Mesendoderm (in vitro differentiated cells): Measurements from ENCODE around the gene WNT9B.

Experiments used
- DNase-seq: peaks from one replicate; pipeline ENCODE4 v3.0.0; 2013
- H2AK5ac ChIP-seq: 2 replicates; pipeline ENCODE4 v1.6.1; 2013; ENCODE audit warnings: low read length, inconsistent platforms
- H2BK120ac ChIP-seq: 2 replicates; pipeline ENCODE4 v1.6.1; 2013; ENCODE audit warnings: low read depth, mild to moderate bottlenecking, low read length, moderate library complexity, mixed read lengths
- H2BK15ac ChIP-seq: replicated peaks from 2 replicates; pipeline ENCODE4 v1.6.1; 2013; ENCODE audit warnings: low read depth, mild to moderate bottlenecking, moderate library complexity
- H2BK5ac ChIP-seq: 2 replicates; pipeline ENCODE4 v1.6.1; 2013; ENCODE audit warnings: low read length, inconsistent platforms
- H3K18ac ChIP-seq: 2 replicates; pipeline ENCODE4 v1.6.1; 2013; ENCODE audit warnings: mild to moderate bottlenecking, low read length, mixed read lengths
- H3K23ac ChIP-seq: one replicate; pipeline ENCODE4 v1.6.1; 2013; ENCODE audit warnings: low read length
- H3K27ac ChIP-seq: 2 replicates; pipeline ENCODE4 v1.5.1; 2013; ENCODE audit warnings: low read depth, mild to moderate bottlenecking, inconsistent platforms, low read length, moderate library complexity
- H3K27me3 ChIP-seq: 2 replicates; pipeline ENCODE4 v1.6.1; 2013; ENCODE audit warnings: low read length, control low read depth, mild to moderate bottlenecking, inconsistent platforms; ENCODE audit not compliant: insufficient read depth, poor library complexity
- H3K36me3 ChIP-seq: 2 replicates; pipeline ENCODE4 v1.6.1; 2013; ENCODE audit warnings: low read length, inconsistent platforms; ENCODE audit not compliant: control insufficient read depth, insufficient read depth
- H3K4ac ChIP-seq: one replicate; pipeline ENCODE4 v1.6.1; 2013; ENCODE audit warnings: low read depth, mild to moderate bottlenecking, low read length, moderate library complexity
- H3K4me1 ChIP-seq: 2 replicates; pipeline ENCODE4 v1.6.1; 2013; ENCODE audit warnings: low read depth, low read length, inconsistent platforms; ENCODE audit not compliant: control insufficient read depth
- H3K4me2 ChIP-seq: 2 replicates; pipeline ENCODE4 v1.6.1; 2013; ENCODE audit warnings: low read length
- H3K4me3 ChIP-seq: 2 replicates; pipeline ENCODE4 v1.5.1; 2013; ENCODE audit warnings: mild to moderate bottlenecking, low read length
- H3K56ac ChIP-seq: one replicate; pipeline ENCODE4 v1.6.1; 2013; ENCODE audit warnings: low read length
- H3K79me1 ChIP-seq: 2 replicates; pipeline ENCODE4 v1.6.1; 2013; ENCODE audit warnings: low read length, inconsistent platforms
- H3K79me2 ChIP-seq: 2 replicates; pipeline ENCODE4 v1.6.1; 2013; ENCODE audit warnings: mild to moderate bottlenecking, low read length; ENCODE audit not compliant: control insufficient read depth, insufficient read depth
- H3K9ac ChIP-seq: 2 replicates; pipeline ENCODE4 v1.6.1; 2013; ENCODE audit warnings: low read length, inconsistent platforms
- H4K5ac ChIP-seq: one replicate; pipeline ENCODE4 v1.6.1; 2013; ENCODE audit warnings: low read length
- H4K8ac ChIP-seq: one replicate; pipeline ENCODE4 v1.6.1; 2013; ENCODE audit warnings: low read depth, mild to moderate bottlenecking, control low read depth, low read length, moderate library complexity
- WGBS: extraction: QIAGEN DNeasy Blood & Tissue Kit; methylation state at CpG from one replicate; pipeline ENCODE4 v1.1.7; 2013; ENCODE audit warnings: low lambda C conversion rate, missing lambda C conversion rate; ENCODE audit not compliant: insufficient coverage; ENCODE audit errors: extremely low coverage; 5-methylcytosine and 5-hydroxymethylcytosine counted together

WNT9B gene

GRCh38 chr17:46853896-46854444 is 2.6 kb downstream of the WNT9B start:
- Histone ChIP-seq H3K79me2 (no peaks in the 10 kb centered on the region), H3K27me3 (peaks cover 3% of the 10 kb centered on the region), H2AK5ac (no peak overlapping the region), H2BK15ac (no peak overlapping the region), H2BK5ac (no peak overlapping the region), H3K18ac (no peak overlapping the region), H3K56ac (no peak overlapping the region), H3K79me1 (no peaks in the 10 kb centered on the region), H4K5ac (no peak overlapping the region), H3K27ac (no peak overlapping the region), H2BK120ac (no peak overlapping the region), H4K8ac (no peak overlapping the region), H3K4me1 (no peaks in the 10 kb centered on the region), H3K4me2 (no peak overlapping the region), H3K23ac (no peak overlapping the region), H3K4ac (no peak overlapping the region), H3K4me3 (no peak overlapping the region), H3K9ac (no peak overlapping the region), H3K36me3 (no peaks in the 10 kb centered on the region)
- peak; percentile 79 for DNase-seq
- no CpG with 5 or more reads among the region's 6 CpGs for WGBS

- Histone ChIP-seq H3K27ac (no peak overlapping the region), H2BK5ac (no peak overlapping the region), H2BK120ac (no peak overlapping the region), H3K4me3 (no peak overlapping the region), H3K79me1 (no peaks in the 10 kb centered on the region), H2AK5ac (no peak overlapping the region), H3K4me1 (no peaks in the 10 kb centered on the region), H3K27me3 (peaks cover 3% of the 10 kb centered on the region), H3K4ac (no peak overlapping the region), H3K18ac (no peak overlapping the region), H3K56ac (no peak overlapping the region), H2BK15ac (no peak overlapping the region), H3K36me3 (no peaks in the 10 kb centered on the region), H4K8ac (no peak overlapping the region), H3K79me2 (no peaks in the 10 kb centered on the region), H3K4me2 (no peak overlapping the region), H4K5ac (no peak overlapping the region), H3K23ac (no peak overlapping the region), H3K9ac (no peak overlapping the region)
- WGBS: no CpG with 5 or more reads among the region's 3 CpGs
- no peak for DNase-seq
Measured at GRCh38 chr17:46854515-46854914, 3.1 kb downstream of the WNT9B start.

- WGBS: no CpG with 5 or more reads among the region's 4 CpGs
Measured at GRCh38 chr17:46854948-46855347, 3.6 kb downstream of the WNT9B start.

GRCh38 chr17:46857600-46857999 is 6.2 kb downstream of the WNT9B start:
- H4K5ac ChIP-seq: no peak overlapping the region
- no peak overlapping the region for H3K18ac ChIP-seq
- no peaks in the 10 kb centered on the region for H3K4me1 ChIP-seq
- H3K4ac ChIP-seq: no peak overlapping the region
- no peak overlapping the region for H4K8ac ChIP-seq
- H3K23ac ChIP-seq: no peak overlapping the region
- H2BK120ac ChIP-seq: no peak overlapping the region
- H3K27ac ChIP-seq: no peak overlapping the region
- WGBS: no CpG with 5 or more reads among the region's 1 CpG
- H3K36me3 ChIP-seq: no peaks in the 10 kb centered on the region
- H2AK5ac ChIP-seq: no peak overlapping the region
- H3K27me3 ChIP-seq: no peaks in the 10 kb centered on the region
- no peaks in the 10 kb centered on the region for H3K79me1 ChIP-seq
- DNase-seq: no peak
- no peak overlapping the region for H3K56ac ChIP-seq
- no peaks in the 10 kb centered on the region for H3K79me2 ChIP-seq
- H3K4me2 ChIP-seq: no peak overlapping the region
- H3K9ac ChIP-seq: no peak overlapping the region
- H2BK15ac ChIP-seq: no peak overlapping the region
- H2BK5ac ChIP-seq: no peak overlapping the region
- no peak overlapping the region for H3K4me3 ChIP-seq

More at GRCh38 chr17:46854948-46855347, 3.6 kb downstream of the WNT9B start:
- no peak overlapping the region for H3K4ac ChIP-seq
- DNase-seq: no peak
- H2BK15ac ChIP-seq: no peak overlapping the region
- no peak overlapping the region for H3K18ac ChIP-seq
- no peak overlapping the region for H2AK5ac ChIP-seq
- H2BK5ac ChIP-seq: no peak overlapping the region
- no peaks in the 10 kb centered on the region for H3K79me1 ChIP-seq
- no peak overlapping the region for H3K27ac ChIP-seq
- no peaks in the 10 kb centered on the region for H3K36me3 ChIP-seq
- no peak overlapping the region for H3K9ac ChIP-seq
- no peak overlapping the region for H4K8ac ChIP-seq
- H3K4me3 ChIP-seq: no peak overlapping the region
- no peaks in the 10 kb centered on the region for H3K4me1 ChIP-seq
- H3K4me2 ChIP-seq: no peak overlapping the region
- no peak overlapping the region for H2BK120ac ChIP-seq
- H3K27me3 ChIP-seq: peaks cover 3% of the 10 kb centered on the region
- no peak overlapping the region for H3K23ac ChIP-seq
- H3K79me2 ChIP-seq: no peaks in the 10 kb centered on the region
- H3K56ac ChIP-seq: no peak overlapping the region
- H4K5ac ChIP-seq: no peak overlapping the region

- H2BK5ac ChIP-seq: no peak overlapping the region
- no peaks in the 10 kb centered on the region for H3K36me3 ChIP-seq
- no peak overlapping the region for H2BK120ac ChIP-seq
- H3K4ac ChIP-seq: no peak overlapping the region
- no CpG with 5 or more reads among the region's 5 CpGs for WGBS
- no peak overlapping the region for H2AK5ac ChIP-seq
- H3K4me3 ChIP-seq: no peak overlapping the region
- H3K79me2 ChIP-seq: no peaks in the 10 kb centered on the region
- no peak overlapping the region for H4K5ac ChIP-seq
- H4K8ac ChIP-seq: no peak overlapping the region
- no peak overlapping the region for H3K9ac ChIP-seq
- DNase-seq: peak; percentile 55
- no peak overlapping the region for H3K56ac ChIP-seq
- no peaks in the 10 kb centered on the region for H3K27me3 ChIP-seq
- H3K23ac ChIP-seq: no peak overlapping the region
- H2BK15ac ChIP-seq: no peak overlapping the region
- peaks cover 4% of the 10 kb centered on the region for H3K4me1 ChIP-seq
- no peaks in the 10 kb centered on the region for H3K79me1 ChIP-seq
- H3K27ac ChIP-seq: no peak overlapping the region
- H3K18ac ChIP-seq: no peak overlapping the region
- H3K4me2 ChIP-seq: no peak overlapping the region
Measured at GRCh38 chr17:46859996-46860395, 8.6 kb downstream of the WNT9B start.

- no peaks in the 10 kb centered on the region for H3K27me3 ChIP-seq
- H4K5ac ChIP-seq: no peak overlapping the region
- no peaks in the 10 kb centered on the region for H3K79me1 ChIP-seq
- WGBS: no CpG with 5 or more reads among the region's 13 CpGs
- H2AK5ac ChIP-seq: no peak overlapping the region
- H2BK5ac ChIP-seq: no peak overlapping the region
- H3K4me2 ChIP-seq: no peak overlapping the region
- no peak overlapping the region for H3K9ac ChIP-seq
- H3K18ac ChIP-seq: no peak overlapping the region
- peaks cover 5% of the 10 kb centered on the region for H3K4me1 ChIP-seq
- no peaks in the 10 kb centered on the region for H3K79me2 ChIP-seq
- H3K4ac ChIP-seq: no peak overlapping the region
- H3K27ac ChIP-seq: no peak overlapping the region
- no peak overlapping the region for H2BK15ac ChIP-seq
- peak; percentile 68 for DNase-seq
- no peaks in the 10 kb centered on the region for H3K36me3 ChIP-seq
- H2BK120ac ChIP-seq: no peak overlapping the region
- H3K23ac ChIP-seq: no peak overlapping the region
- no peak overlapping the region for H3K4me3 ChIP-seq
- H3K56ac ChIP-seq: peak overlapping the region; percentile 35
- no peak overlapping the region for H4K8ac ChIP-seq
Measured at GRCh38 chr17:46862949-46863348, 11.6 kb downstream of the WNT9B start.
